ENCODE results near the gene PRR16. TPM values are rescaled to one million over a fixed set of nuclear protein-coding genes. Genes with fewer than 3 reads are reported as not detected.

Gene PRR16
- total RNA-seq, 1 experiment from 2014 or later = not detected

DNA sequence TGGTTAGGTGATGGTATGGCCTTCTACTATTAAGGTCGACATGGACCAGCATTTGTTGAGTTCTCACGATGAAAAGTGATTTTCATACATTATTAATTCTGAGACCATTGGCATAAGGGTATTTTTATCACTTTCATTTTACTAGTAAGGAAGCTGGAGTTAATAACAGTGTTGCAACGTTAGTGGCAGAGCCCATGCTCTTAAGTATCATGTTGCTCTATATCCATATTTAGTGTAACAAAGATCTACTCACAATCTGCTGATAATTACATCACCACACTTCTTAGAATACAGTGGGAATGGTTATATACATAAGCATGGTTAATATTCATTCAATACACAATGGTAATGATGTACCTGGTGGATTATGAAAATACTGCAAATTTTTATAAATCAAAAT, 81.9 kb downstream of the PRR16 start:
- Histone ChIP-seq H3K27ac (ENCODE audit: low read length) (no peak overlapping the region), H3K36me3 (ENCODE audit: control insufficient read depth, insufficient read depth, low read length) (no peaks in the 10 kb centered on the region), H3K27me3 (ENCODE audit: control insufficient read depth, insufficient read depth, low read length) (no peaks in the 10 kb centered on the region), H3K9me3 (ENCODE audit: control insufficient read depth, insufficient read depth, low read depth, low read length) (no peaks in the 10 kb centered on the region), H3K4me3 (ENCODE audit: low read depth in 2 of 2, low read length in 2 of 2) (no peak overlapping the region), H3K4me1 (ENCODE audit: control insufficient read depth, insufficient read depth, low read length) (no peaks in the 10 kb centered on the region)
- ATAC-seq (no peak), DNase-seq (ENCODE audit: low read depth, low spot score) (no peak)
- ChIA-PET CTCF (no interaction called here), POLR2A (no interaction called here)
- in situ Hi-C loops (cut with HindIII; ENCODE audit: low pct_unique_long_range_greater_than_20kb, low sequenced_read_pairs) (no loop called here), intact Hi-C loops (cut with micrococcal nuclease; ENCODE audit: unreplicated experiment) (no loop called here)
- TF ChIP-seq, protein P1, sequence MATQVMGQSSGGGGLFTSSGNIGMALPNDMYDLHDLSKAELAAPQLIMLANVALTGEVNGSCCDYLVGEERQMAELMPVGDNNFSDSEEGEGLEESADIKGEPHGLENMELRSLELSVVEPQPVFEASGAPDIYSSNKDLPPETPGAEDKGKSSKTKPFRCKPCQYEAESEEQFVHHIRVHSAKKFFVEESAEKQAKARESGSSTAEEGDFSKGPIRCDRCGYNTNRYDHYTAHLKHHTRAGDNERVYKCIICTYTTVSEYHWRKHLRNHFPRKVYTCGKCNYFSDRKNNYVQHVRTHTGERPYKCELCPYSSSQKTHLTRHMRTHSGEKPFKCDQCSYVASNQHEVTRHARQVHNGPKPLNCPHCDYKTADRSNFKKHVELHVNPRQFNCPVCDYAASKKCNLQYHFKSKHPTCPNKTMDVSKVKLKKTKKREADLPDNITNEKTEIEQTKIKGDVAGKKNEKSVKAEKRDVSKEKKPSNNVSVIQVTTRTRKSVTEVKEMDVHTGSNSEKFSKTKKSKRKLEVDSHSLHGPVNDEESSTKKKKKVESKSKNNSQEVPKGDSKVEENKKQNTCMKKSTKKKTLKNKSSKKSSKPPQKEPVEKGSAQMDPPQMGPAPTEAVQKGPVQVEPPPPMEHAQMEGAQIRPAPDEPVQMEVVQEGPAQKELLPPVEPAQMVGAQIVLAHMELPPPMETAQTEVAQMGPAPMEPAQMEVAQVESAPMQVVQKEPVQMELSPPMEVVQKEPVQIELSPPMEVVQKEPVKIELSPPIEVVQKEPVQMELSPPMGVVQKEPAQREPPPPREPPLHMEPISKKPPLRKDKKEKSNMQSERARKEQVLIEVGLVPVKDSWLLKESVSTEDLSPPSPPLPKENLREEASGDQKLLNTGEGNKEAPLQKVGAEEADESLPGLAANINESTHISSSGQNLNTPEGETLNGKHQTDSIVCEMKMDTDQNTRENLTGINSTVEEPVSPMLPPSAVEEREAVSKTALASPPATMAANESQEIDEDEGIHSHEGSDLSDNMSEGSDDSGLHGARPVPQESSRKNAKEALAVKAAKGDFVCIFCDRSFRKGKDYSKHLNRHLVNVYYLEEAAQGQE (IDR thresholded peaks at IDR 0.05; ENCODE audit: insufficient read depth in 1 of 2, low read depth in 2 of 2, low read length in 1 of 2) = no peak
- TF ChIP-seq POLR2AphosphoS5 (IDR thresholded peaks at IDR 0.05; ENCODE audit: low read depth, low read length) (no peak), SIN3A (IDR thresholded peaks at IDR 0.05; ENCODE audit: borderline replicate concordance, insufficient read depth, low read depth, low read length) (no peak), TCF7L2 (IDR thresholded peaks at IDR 0.05; ENCODE audit: low read depth, low read length) (no peak)
- TF ChIP-seq, protein P2, sequence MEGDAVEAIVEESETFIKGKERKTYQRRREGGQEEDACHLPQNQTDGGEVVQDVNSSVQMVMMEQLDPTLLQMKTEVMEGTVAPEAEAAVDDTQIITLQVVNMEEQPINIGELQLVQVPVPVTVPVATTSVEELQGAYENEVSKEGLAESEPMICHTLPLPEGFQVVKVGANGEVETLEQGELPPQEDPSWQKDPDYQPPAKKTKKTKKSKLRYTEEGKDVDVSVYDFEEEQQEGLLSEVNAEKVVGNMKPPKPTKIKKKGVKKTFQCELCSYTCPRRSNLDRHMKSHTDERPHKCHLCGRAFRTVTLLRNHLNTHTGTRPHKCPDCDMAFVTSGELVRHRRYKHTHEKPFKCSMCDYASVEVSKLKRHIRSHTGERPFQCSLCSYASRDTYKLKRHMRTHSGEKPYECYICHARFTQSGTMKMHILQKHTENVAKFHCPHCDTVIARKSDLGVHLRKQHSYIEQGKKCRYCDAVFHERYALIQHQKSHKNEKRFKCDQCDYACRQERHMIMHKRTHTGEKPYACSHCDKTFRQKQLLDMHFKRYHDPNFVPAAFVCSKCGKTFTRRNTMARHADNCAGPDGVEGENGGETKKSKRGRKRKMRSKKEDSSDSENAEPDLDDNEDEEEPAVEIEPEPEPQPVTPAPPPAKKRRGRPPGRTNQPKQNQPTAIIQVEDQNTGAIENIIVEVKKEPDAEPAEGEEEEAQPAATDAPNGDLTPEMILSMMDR (IDR thresholded peaks at IDR 0.05) = no peak
- no TSS peak for BruUV-seq (replicated peaks)

DNA sequence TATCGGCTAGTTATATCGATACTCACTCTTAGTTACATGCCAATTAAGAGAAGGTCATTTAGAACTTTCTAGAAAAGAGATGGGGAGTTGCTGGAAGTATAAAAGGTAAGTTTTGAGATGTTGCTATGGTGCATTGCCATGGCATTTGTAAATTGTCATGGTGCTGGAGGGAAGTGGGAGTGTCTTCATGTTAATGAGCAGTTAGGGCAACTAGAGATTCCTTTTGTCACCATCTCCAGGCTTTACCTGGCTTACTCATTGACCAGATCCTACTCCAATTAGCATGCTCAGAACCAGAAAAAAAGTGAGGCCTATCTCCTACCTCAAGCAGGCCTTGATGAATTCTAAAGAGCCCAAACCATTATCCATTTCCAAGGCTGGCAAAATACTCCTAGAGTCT, 82.8 kb downstream of the PRR16 start:
- in situ Hi-C loops (cut with HindIII; ENCODE audit: low pct_unique_long_range_greater_than_20kb, low sequenced_read_pairs) = no loop called here
- Histone ChIP-seq H3K4me3 (ENCODE audit: low read depth in 2 of 2, low read length in 2 of 2) (no peak overlapping the region), H3K36me3 (ENCODE audit: control insufficient read depth, insufficient read depth, low read length) (no peaks in the 10 kb centered on the region), H3K27ac (ENCODE audit: low read length) (no peak overlapping the region), H3K4me1 (ENCODE audit: control insufficient read depth, insufficient read depth, low read length) (no peaks in the 10 kb centered on the region), H3K9me3 (ENCODE audit: control insufficient read depth, insufficient read depth, low read depth, low read length) (no peaks in the 10 kb centered on the region), H3K27me3 (ENCODE audit: control insufficient read depth, insufficient read depth, low read length) (no peaks in the 10 kb centered on the region)
- ATAC-seq (no peak), DNase-seq (ENCODE audit: low read depth, low spot score) (no peak)
- TF ChIP-seq, protein P2 (IDR thresholded peaks at IDR 0.05) = no peak
- TF ChIP-seq TCF7L2 (IDR thresholded peaks at IDR 0.05; ENCODE audit: low read depth, low read length) (no peak), SIN3A (IDR thresholded peaks at IDR 0.05; ENCODE audit: borderline replicate concordance, insufficient read depth, low read depth, low read length) (no peak), POLR2AphosphoS5 (IDR thresholded peaks at IDR 0.05; ENCODE audit: low read depth, low read length) (no peak)
- TF ChIP-seq, protein P1 (IDR thresholded peaks at IDR 0.05; ENCODE audit: insufficient read depth in 1 of 2, low read depth in 2 of 2, low read length in 1 of 2) = no peak
- ChIA-PET POLR2A (no interaction called here), CTCF (no interaction called here)
- BruUV-seq (replicated peaks) = no TSS peak
- intact Hi-C loops (cut with micrococcal nuclease; ENCODE audit: unreplicated experiment) = no loop called here

Measured in Panc1 (cell line).